Astrocyte (in vitro differentiated cells and primary cell): ENCODE measurements around the gene ITPRID1. TPM values are rescaled to one million over a fixed set of nuclear protein-coding genes. Genes with fewer than 3 reads are reported as not detected.

Source experiments
- DNase-seq: peaks from one replicate; pipeline ENCODE4 v3.0.0-alpha.2; 2010; ENCODE audit warnings: low read depth
- FAIRE-seq: peaks from 2 replicates; lab custom pipeline; 2011; peaks lifted over from hg19 to GRCh38; lab: Jason Lieb, UNC
- H2AFZ ChIP-seq: 2 replicates; pipeline ENCODE4 v1.6.0; 2012; ENCODE audit warnings: low read depth, low read length, inconsistent platforms
- H3K27ac ChIP-seq: 2 replicates; pipeline ENCODE4 v1.5.1; 2011; ENCODE audit warnings: low read depth, low read length, inconsistent platforms
- H3K27me3 ChIP-seq: 2 replicates; pipeline ENCODE4 v1.6.0; 2011; ENCODE audit warnings: low read length, inconsistent platforms; ENCODE audit not compliant: insufficient read depth
- H3K36me3 ChIP-seq: 2 replicates; pipeline ENCODE4 v1.5.1; 2011; ENCODE audit warnings: low read length, inconsistent platforms; ENCODE audit not compliant: insufficient read depth
- H3K4me1 ChIP-seq: 2 replicates; pipeline ENCODE4 v1.5.1; 2011; ENCODE audit warnings: low read length, inconsistent platforms; ENCODE audit not compliant: insufficient read depth
- H3K4me2 ChIP-seq: 2 replicates; pipeline ENCODE4 v1.6.0; 2012; ENCODE audit warnings: low read length, inconsistent platforms
- H3K4me3 ChIP-seq: 2 replicates; pipeline ENCODE4 v1.5.1; 2011; ENCODE audit warnings: low read depth, mild to moderate bottlenecking, low read length, inconsistent platforms; ENCODE audit not compliant: insufficient read depth
- H3K79me2 ChIP-seq: 2 replicates; pipeline ENCODE4 v1.6.0; 2012; ENCODE audit warnings: mild to moderate bottlenecking, low read length, inconsistent platforms; ENCODE audit not compliant: insufficient read depth
- H3K9ac ChIP-seq: 2 replicates; pipeline ENCODE4 v1.6.0; 2012; ENCODE audit warnings: mild to moderate bottlenecking, low read length, inconsistent platforms
- H3K9me3 ChIP-seq: 2 replicates; pipeline ENCODE4 v1.5.1; 2012; ENCODE audit warnings: low read depth, mild to moderate bottlenecking, low read length, inconsistent platforms; ENCODE audit not compliant: insufficient read depth
- H4K20me1 ChIP-seq: 2 replicates; pipeline ENCODE4 v1.6.0; 2012; ENCODE audit warnings: low read length, inconsistent platforms; ENCODE audit not compliant: insufficient read depth
- H3K27ac Mint-ChIP-seq: one replicate; pipeline ENCODE4 v1.8.0; 2021; ENCODE audit warnings: mild to moderate bottlenecking, mixed read lengths; ENCODE audit not compliant: unreplicated experiment
- H3K27me3 Mint-ChIP-seq: one replicate; pipeline ENCODE4 v1.8.0; 2021; ENCODE audit warnings: low read depth, mixed read lengths; ENCODE audit not compliant: unreplicated experiment
- H3K36me3 Mint-ChIP-seq: one replicate; pipeline ENCODE4 v1.8.0; 2021; ENCODE audit warnings: low read depth, mixed read lengths; ENCODE audit not compliant: unreplicated experiment
- H3K4me1 Mint-ChIP-seq: one replicate; pipeline ENCODE4 v1.8.0; 2021; ENCODE audit warnings: low read depth, mixed read lengths; ENCODE audit not compliant: unreplicated experiment
- H3K4me3 Mint-ChIP-seq: one replicate; pipeline ENCODE4 v1.8.0; 2021; ENCODE audit warnings: mild to moderate bottlenecking, moderate library complexity, mixed read lengths; ENCODE audit not compliant: unreplicated experiment
- H3K9me3 Mint-ChIP-seq: one replicate; pipeline ENCODE4 v1.8.0; 2021; ENCODE audit warnings: mild to moderate bottlenecking, mixed read lengths; ENCODE audit not compliant: unreplicated experiment
- EZH2 ChIP-seq: IDR thresholded peaks from 2 replicates; pipeline ENCODE4 v1.6.1; 2012; ENCODE audit warnings: mild to moderate bottlenecking, low read length, inconsistent platforms; ENCODE audit not compliant: insufficient read depth
- total RNA-seq: library from RNA; stranded (reverse); gene quantifications from 2 replicates; pipeline ENCODE4 v1.2.1, GENCODE V29; 2021
- TF ChIP-seq, protein P1 (sequence below): IDR thresholded peaks from 2 replicates; pipeline ENCODE4 v1.5.1; 2011; ENCODE audit warnings: low read depth, mild to moderate bottlenecking, inconsistent platforms, low read length, moderate library complexity; ENCODE audit not compliant: insufficient read depth

The ITPRID1 gene
- total RNA-seq, 1 donor from 2014 or later: not detected

DNA sequence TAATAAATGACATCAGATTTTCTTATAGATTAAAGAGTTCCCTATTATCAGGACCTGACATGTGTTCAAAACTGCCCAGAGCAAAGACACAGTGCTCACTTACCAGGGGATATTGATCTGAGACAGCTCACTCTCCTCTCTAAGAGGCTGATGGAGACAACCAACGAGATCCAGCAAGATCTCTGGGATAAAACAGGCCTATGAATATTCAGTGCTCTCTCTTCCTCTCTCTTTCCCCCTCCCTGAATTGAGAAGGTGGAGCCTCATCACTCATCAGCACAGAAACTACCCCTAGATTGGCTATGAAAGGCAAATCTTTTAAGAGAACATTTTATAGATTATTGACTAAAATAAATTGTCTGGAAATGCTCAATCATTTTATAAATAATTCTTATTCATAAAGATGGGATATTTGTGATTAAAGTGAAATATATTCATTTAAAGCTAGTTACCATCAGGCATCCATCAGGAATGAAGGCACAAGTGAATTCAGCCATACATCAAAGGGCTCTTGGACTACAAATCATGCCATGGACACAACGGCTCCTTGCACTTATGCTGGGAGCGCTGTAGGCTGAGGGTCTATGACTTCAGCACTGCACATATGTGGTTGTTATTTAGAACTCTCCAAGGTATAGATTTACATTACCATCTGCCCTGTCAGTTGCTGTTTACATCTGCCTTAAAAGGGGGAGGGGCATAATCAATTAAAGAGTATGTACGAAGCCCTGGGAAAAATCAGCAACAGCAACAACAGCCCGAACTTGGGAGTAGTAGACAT lies 169.7 kb downstream of the ITPRID1 start:
- TF ChIP-seq, protein P1, sequence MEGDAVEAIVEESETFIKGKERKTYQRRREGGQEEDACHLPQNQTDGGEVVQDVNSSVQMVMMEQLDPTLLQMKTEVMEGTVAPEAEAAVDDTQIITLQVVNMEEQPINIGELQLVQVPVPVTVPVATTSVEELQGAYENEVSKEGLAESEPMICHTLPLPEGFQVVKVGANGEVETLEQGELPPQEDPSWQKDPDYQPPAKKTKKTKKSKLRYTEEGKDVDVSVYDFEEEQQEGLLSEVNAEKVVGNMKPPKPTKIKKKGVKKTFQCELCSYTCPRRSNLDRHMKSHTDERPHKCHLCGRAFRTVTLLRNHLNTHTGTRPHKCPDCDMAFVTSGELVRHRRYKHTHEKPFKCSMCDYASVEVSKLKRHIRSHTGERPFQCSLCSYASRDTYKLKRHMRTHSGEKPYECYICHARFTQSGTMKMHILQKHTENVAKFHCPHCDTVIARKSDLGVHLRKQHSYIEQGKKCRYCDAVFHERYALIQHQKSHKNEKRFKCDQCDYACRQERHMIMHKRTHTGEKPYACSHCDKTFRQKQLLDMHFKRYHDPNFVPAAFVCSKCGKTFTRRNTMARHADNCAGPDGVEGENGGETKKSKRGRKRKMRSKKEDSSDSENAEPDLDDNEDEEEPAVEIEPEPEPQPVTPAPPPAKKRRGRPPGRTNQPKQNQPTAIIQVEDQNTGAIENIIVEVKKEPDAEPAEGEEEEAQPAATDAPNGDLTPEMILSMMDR: no peak
- TF ChIP-seq EZH2: no peak
- peaks cover 9% of the 10 kb centered on the region for H3K27me3 Mint-ChIP-seq
- Histone ChIP-seq H3K27ac (no peak overlapping the region), H3K4me3 (no peak overlapping the region), H3K27me3 (no peaks in the 10 kb centered on the region), H3K4me2 (no peak overlapping the region), H3K79me2 (no peaks in the 10 kb centered on the region), H3K36me3 (no peaks in the 10 kb centered on the region), H3K4me1 (no peaks in the 10 kb centered on the region), H3K9me3 (no peaks in the 10 kb centered on the region), H3K9ac (no peak overlapping the region), H2AFZ (no peak overlapping the region), H4K20me1 (no peaks in the 10 kb centered on the region)
- FAIRE-seq (no peak), DNase-seq (no peak)
- no peaks in the 10 kb centered on the region for H3K9me3 Mint-ChIP-seq
- H3K4me1 Mint-ChIP-seq: no peaks in the 10 kb centered on the region
- H3K4me3 Mint-ChIP-seq: no peak overlapping the region
- H3K36me3 Mint-ChIP-seq: no peaks in the 10 kb centered on the region
- no peak overlapping the region for H3K27ac Mint-ChIP-seq

DNA sequence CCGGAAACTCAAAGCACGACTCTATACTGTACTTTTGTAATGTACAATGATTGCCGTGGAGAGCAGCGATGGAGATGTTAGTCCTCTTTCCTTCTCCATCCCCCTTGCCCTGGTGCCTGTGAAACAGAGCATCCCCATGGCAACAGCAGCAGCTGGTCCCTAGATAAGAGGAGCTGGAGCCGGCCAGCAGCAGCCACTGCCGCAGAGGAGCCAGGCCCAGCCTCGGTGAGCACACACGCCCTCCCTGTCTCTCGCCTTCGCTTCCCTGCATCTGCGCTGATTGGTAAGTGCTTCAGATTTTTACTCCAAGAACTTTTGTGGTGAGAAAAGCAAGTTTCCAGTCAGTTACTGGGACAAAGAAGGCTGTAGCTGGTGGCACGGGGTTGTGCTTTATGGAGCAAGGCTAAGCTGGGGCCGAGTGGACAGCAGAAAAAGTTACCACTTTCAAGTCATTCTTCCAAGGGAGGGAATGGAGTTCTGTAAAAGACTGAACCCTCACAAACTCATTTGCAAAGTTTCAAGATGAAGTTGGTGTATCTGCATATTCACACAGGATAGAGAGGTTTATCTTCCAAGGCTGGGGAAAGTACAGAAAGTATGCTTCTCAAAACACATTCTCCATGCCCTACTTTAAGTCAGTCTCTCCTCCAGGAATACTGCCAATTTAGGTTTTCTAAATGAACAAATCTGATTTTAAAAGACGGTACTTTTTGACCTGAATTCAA lies 173.3 kb downstream of the ITPRID1 start, which contains the start of gene PPP1R17:
Gene PPP1R17, plus strand, starts transcription at position 192 of the 725 bp plus-strand sequence. CDS start 5,227 bp downstream, outside the sequence.
- TF ChIP-seq, protein P1: no peak
- TF ChIP-seq EZH2: no peak
- no peaks in the 10 kb centered on the region for H3K27me3 ChIP-seq
- no peaks in the 10 kb centered on the region for H3K4me1 ChIP-seq
- H3K27ac Mint-ChIP-seq: no peak within 1 kb of the TSS
- H3K9me3 ChIP-seq: no peaks in the 10 kb centered on the region
- no peaks in the 10 kb centered on the region for H3K36me3 Mint-ChIP-seq
- no peaks in the 10 kb centered on the region for H3K9me3 Mint-ChIP-seq
- no peak within 1 kb of the TSS for H2AFZ ChIP-seq
- peaks cover 11% of the 10 kb centered on the region for H3K27me3 Mint-ChIP-seq
- H3K4me3 Mint-ChIP-seq: no peak within 1 kb of the TSS
- no peaks in the 10 kb centered on the region for H3K4me1 Mint-ChIP-seq
- no peak for FAIRE-seq
- H3K79me2 ChIP-seq: no peaks in the 10 kb centered on the region
- H3K4me3 ChIP-seq: no peak within 1 kb of the TSS
- no peaks in the 10 kb centered on the region for H4K20me1 ChIP-seq
- H3K4me2 ChIP-seq: no peak within 1 kb of the TSS
- no peak for DNase-seq
- no peak within 1 kb of the TSS for H3K9ac ChIP-seq
- H3K27ac ChIP-seq: no peak within 1 kb of the TSS
- H3K36me3 ChIP-seq: no peaks in the 10 kb centered on the region
